ENCODE data around the gene TRIM63. TPM values are rescaled to one million over a fixed set of nuclear protein-coding genes. Genes with fewer than 3 reads are reported as not detected.

The TRIM63 gene
- total RNA-seq, 1 experiment from 2014 or later = not detected

DNA sequence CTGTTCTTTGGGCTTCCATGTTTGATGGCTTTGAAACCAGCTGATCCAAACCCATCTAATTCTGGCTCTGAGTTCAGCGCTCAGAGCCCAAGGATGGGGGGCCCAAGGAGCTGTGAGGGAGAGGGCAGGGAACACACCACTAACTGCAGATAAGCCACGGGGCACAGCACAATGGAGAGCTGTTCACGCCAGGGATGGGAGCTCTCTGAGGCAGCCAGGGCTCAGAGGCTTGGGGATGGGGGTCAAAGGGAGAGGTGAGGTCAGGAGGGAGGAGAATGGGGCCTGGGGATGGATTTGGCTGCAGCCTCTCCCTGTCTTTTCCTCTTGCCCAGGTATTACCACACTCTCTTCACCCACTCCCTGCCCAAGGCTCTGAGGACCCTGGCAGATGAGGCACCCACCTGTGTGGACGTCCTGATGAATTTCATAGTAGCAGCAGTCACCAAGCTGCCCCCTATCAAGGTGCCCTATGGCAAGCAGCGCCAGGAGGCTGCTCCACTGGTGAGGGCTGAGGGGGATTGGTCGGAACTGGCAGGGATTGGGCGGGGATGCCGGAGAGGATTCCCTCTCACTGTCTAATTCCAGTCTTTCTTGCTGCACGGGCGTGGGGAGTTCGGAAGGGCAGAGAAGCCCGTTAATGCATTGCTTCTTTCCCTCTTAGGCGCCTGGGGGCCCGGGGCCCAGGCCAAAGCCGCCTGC, 32.8 kb downstream of the TRIM63 start:
- DNase-seq (ENCODE audit: low spot score) = no peak

DNA sequence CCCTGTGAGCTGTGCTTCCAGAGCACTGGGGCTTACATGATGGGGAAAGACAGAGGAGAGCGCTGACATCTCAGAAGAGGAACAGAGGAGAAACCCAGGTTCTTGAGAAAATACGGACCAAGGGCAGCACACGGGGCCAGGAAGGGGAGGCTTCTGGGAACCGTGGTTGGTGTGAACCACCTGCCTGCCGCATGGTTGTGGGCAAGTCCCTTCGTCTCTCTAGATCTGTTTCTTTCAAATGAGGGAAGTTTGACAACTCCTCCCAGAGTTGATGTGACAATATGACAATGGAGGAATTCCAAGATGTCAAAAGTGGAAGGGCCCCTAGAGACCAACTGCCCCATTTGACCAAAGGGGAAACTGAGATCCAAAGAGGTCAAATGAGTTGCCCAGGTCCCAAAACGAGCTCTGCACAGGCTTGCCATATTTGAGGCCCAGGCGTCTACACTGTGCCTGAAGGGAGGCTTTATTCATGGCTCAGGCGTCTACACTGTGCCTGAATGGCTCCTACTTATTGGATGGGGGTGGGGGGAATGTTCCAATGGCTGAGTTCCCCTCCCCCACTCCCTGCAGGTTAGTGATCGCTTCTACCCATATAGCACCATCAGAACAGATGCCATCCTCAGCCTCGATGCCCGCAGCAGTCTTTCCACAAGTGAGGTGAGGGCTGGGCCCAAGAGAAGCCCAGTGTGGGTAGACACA, 34.6 kb downstream of the TRIM63 start:
- DNase-seq (ENCODE audit: low spot score) = no peak

GRCh38 chr1:26031611-26032220, 35.7 kb downstream of the TRIM63 start:
- no peak for DNase-seq (ENCODE audit: low spot score)

DNA sequence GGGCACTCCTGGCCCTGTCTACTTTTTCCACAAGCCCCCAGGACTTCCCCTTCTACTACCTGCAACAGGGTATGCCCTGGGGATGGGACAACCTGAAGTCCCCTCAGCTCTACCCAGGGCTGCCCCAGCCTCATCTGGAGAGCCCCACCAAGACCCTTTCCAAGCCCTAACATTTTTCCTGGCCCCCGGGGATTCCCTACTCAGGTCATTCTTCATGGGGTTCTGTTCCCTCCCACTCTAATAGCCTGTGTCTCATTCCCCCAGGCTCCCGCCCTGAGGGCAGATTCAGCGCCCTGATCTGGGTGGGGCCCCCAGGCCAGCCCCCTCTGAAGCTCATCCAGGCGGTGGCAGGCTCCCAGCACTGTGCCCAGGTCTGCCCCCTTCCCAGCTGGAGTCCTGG, 36.2 kb downstream of the TRIM63 start:
- DNase-seq (ENCODE audit: low spot score) = no peak

GRCh38 chr1:26029864-26030481, 37.5 kb downstream of the TRIM63 start:
- no peak for DNase-seq (ENCODE audit: low spot score)

- no peak for DNase-seq (ENCODE audit: low spot score)
Observed at GRCh38 chr1:26029054-26029863, 38.2 kb downstream of the TRIM63 start.

DNA sequence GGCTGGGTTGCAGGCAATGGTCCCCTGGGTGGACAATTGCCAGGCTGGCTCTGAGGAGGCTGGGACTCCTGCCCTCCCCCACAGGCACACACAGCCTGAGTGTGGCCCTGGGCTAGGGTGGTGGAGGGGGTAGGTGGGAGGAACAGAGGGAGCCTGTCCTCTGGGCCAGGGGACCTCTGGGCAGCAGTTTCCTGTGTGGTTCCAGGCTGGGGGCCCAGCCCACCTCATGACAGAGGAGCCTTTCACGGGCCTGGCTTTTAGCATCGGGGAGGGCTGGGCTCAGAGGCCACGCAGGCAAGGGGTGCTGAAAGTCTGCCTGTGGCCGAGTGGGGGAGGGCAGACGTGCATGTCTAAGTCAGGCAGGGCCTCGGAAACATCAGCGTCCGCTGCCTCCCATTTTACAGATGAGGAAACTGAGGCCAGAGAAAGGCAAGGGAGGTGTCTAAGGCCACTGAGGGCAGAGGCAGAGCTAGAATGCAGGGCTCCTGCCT, 38.9 kb downstream of the TRIM63 start:
- no peak for DNase-seq (ENCODE audit: low spot score)

GRCh38 chr1:26027716-26028489, 39.5 kb downstream of the TRIM63 start:
- no peak for DNase-seq (ENCODE audit: low spot score)

DNA sequence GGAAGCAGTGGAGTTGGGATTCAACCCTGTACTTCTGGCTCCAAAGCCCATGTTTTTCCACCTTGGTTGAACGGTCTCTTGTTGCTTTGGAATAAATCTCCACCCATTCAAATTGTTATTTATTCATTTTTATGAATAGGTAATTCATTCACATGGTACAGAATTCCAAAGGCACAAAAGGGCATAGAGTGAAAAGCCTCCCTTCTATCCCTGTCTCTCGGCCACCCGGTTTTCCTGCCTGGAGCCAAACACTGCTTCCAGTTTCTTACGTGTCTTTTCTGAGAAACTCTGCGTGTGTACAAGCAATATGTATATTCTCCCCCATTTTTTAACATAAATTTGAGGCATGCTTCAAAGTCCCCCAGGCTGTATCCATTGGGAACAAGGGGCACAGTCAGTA, 41.9 kb downstream of the TRIM63 start:
- DNase-seq (ENCODE audit: low spot score) = no peak

DNA sequence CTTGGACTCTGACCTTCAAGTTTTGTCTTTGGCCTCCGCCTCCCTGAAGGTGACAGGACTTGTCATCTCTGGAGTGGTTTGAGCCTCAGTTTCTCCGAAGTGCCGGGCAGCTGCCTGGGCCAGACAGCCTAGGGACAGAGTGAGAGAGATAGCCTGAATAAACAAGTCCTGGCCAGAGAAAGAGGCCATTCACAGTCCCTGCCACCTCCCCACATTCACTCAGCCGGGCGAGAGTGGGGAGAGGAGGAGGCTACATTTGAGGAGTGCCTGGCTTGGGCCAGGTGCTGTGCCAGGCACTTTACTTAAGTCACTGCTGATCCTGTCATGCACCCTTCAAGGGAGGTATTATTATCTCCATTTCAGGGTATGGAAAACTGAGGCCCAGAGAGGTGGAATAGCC, 42.4 kb downstream of the TRIM63 start:
- no peak for DNase-seq (ENCODE audit: low spot score)

DNA sequence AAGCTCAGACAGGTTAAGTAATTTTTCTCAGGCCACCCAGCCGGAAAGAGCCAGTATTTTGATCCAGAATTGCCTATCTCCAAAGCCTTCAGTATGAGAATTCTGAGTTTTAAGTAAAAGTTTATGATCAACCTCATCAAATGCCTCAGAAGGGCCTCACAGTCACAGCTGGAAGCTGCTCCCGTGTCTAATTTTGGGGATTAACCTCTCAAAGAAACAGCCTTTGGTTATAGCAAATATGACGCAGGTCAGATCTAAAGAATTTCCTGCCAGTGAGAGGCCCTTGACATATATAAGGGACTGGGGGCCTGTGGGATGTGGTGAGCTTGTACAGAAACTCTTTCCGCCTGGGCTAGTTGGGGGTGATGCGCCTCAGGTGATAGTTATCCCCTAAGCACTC, 43.6 kb downstream of the TRIM63 start:
- DNase-seq (ENCODE audit: low spot score) = no peak

DNA sequence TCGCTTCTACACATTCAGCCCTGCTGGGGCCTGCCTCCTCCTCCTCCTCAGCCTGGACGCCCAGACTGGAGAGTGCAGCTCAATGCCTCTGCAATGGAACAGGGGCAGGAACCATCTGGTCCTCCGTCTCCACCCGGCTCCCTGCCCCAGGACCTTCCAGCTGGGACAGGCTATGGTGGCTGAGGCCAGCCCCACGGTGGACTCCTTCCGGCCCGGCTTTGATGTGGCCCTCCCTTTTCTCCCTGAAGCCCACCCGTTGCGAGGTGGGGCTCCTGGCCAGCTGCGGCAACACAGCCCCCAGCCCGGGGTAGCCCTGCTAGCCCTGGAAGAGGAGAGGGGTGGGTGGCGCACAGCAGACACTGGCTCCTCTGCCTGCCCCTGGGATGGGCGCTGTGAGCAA, 44.4 kb downstream of the TRIM63 start:
- DNase-seq (ENCODE audit: low spot score) = no peak

GRCh38 chr1:26022404-26022779, 45.0 kb downstream of the TRIM63 start:
- DNase-seq (ENCODE audit: low spot score) = no peak

DNA sequence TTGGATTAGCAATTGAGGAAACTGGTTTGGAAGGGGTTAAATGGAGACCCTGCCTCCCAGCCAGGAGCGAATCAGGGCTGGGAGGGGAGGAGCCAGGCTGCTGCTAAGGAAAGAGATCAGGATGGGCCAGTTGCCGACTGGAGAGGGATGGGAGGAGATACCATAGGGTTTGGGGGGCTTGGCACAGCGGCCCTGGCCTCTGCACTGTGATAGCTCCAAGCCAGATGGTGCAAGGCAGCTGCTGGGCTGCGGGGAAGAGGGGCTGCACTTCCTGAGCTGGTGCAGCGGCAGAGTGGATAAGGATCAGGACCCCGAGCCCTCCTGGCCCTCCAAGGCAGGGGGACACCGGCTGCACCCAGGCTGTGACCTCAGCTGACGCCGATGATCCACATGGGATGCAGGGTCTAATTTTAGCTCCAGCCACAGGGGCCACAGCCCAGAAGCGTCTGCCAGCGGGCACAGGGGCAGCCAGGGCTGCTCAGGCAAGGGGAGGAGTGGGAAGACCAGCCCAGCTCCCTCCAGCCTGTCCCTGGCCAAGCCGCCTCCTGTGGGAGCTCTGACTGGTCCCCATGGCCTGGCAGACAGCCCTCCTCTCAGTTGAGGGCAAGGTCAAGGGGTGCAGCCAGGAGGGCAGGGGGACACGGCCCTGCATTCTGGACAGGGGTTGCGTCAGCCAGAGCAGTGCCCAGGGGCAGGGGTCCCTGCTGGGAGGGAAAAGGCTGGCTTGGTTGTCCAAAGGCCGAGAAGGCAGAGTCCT, 45.6 kb downstream of the TRIM63 start, which contains the start of gene EXTL1:
Gene EXTL1, plus strand, starts transcription at position 129 of the 757 bp plus-strand sequence. CDS start 872 bp downstream, outside the sequence.
- DNase-seq (ENCODE audit: low spot score) = no peak

- no peak for DNase-seq (ENCODE audit: low spot score)
Observed at GRCh38 chr1:26020941-26021646, 46.3 kb downstream of the TRIM63 start.

DNA sequence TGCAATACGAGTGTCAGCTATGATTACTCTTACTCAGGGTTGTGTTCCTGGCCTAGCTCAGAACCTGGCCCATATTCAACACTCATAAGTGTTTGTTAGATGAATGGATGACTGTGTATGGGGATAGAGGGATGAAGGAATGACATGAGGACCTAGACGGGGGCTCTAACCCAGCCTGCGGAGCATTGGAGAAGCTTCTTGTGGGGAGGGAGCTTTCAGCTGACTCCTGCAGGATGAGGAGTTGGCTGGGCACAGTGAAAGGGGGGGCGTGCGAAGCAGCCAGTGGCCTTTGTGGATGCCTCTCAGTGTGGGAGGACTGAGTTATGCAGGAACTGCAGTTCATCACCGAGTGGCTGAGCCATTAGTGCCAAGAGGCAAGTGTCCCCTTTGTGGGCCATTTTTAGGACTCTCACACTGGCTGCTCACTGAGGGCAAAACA, 47.1 kb downstream of the TRIM63 start:
- DNase-seq (ENCODE audit: low spot score) = no peak

- DNase-seq (ENCODE audit: low spot score) = peak; percentile 48
Observed at GRCh38 chr1:26019641-26020315, 47.7 kb downstream of the TRIM63 start.

DNA sequence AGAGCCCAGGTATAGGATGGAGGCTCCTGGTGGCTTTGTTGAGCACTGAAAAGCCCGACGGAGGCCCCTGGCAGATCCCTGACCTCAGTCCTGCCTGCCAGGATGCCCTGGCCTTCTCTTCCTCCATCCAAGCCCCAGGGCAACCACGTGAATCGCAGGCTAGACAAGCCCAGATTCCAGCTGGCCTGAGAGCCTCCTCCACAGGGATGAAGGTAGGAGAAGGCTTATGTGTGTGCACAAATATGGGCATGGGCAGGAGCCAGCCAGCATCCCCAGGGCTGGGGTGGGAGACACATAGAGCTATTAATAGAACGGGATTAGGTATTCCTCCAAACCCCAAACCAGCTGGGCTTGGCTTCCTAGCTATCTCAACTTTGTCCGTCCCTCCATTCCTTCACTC, 49.8 kb downstream of the TRIM63 start:
- no peak for DNase-seq (ENCODE audit: low spot score)
